Activated naive CD8-positive, alpha-beta T cell treated with anti-CD3 and anti-CD28 coated beads, Interleukin-2, amount 50 U/mL, for 24 hours (primary cell): ENCODE data around the gene NPY1R.

Source experiments
- ATAC-seq: fragments of 150-1000 bp; cut with Tn5 transposase; one replicate; pipeline ENCODE4 v1.10.0; 2021
- DNase-seq: peaks from one replicate; pipeline ENCODE4 v3.0.0; 2021
- H3K27ac Mint-ChIP-seq: one replicate; pipeline ENCODE4 v1.8.0; 2021; ENCODE audit warnings: mild to moderate bottlenecking, mixed read lengths
- H3K27me3 Mint-ChIP-seq: one replicate; pipeline ENCODE4 v1.8.0; 2021; ENCODE audit warnings: mixed read lengths
- H3K36me3 Mint-ChIP-seq: one replicate; pipeline ENCODE4 v1.8.0; 2021; ENCODE audit warnings: low read depth, mixed read lengths
- H3K4me1 Mint-ChIP-seq: one replicate; pipeline ENCODE4 v1.8.0; 2021; ENCODE audit warnings: mixed read lengths
- H3K4me3 Mint-ChIP-seq: one replicate; pipeline ENCODE4 v1.8.0; 2021; ENCODE audit warnings: mild to moderate bottlenecking, moderate library complexity, mixed read lengths
- H3K9me3 Mint-ChIP-seq: one replicate; pipeline ENCODE4 v1.8.0; 2021; ENCODE audit warnings: mixed read lengths

NPY1R gene

GRCh38 chr4:163332526-163333406, at the start of gene NPY1R:
Gene NPY1R, minus strand, starts transcription at chr4:163332596. Its CDS starts 6,042 bp downstream, at chr4:163326554.
- peak; percentile 29 for DNase-seq
- peaks cover 56% of the 10 kb centered on the region for H3K27me3 Mint-ChIP-seq
- peaks cover 12% of the 10 kb centered on the region for H3K4me1 Mint-ChIP-seq
- no peaks in the 10 kb centered on the region for H3K36me3 Mint-ChIP-seq
- H3K27ac Mint-ChIP-seq = no peak within 1 kb of the TSS
- ATAC-seq = peak; percentile 24
- peak within 1 kb of the TSS; percentile 44 for H3K4me3 Mint-ChIP-seq
- no peaks in the 10 kb centered on the region for H3K9me3 Mint-ChIP-seq

- no peak for ATAC-seq
Observed at GRCh38 chr4:163380703-163381102, 48.3 kb upstream of the NPY1R start.

DNA sequence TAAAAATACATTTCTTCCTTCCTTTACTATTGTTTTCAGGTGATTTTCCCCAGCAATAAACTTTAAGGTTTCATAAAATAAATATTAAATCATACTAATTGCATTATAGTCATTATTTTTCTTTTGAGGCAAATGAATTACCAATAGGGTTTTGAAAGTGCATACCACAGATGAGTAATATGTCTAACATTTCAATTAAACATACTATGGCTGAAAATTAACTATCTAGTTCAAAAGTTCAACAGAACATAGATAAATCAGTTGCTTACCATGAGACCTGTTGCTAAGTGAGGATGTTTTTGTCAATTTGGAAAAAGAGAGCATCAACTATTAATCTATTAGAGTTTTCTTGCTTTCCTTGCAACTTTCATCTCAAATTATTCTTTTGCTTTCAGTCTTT, 46.3 kb upstream of the NPY1R start:
- ATAC-seq = no peak
- Mint-ChIP-seq H3K4me3 (no peak overlapping the region), H3K27ac (no peak overlapping the region), H3K27me3 (no peaks in the 10 kb centered on the region), H3K36me3 (no peaks in the 10 kb centered on the region), H3K4me1 (no peaks in the 10 kb centered on the region), H3K9me3 (no peaks in the 10 kb centered on the region)
- DNase-seq = no peak

More at GRCh38 chr4:163380703-163381102, 48.3 kb upstream of the NPY1R start:
- DNase-seq = no peak
- H3K27ac Mint-ChIP-seq = no peak overlapping the region
- no peaks in the 10 kb centered on the region for H3K9me3 Mint-ChIP-seq
- no peaks in the 10 kb centered on the region for H3K36me3 Mint-ChIP-seq
- H3K4me1 Mint-ChIP-seq = no peaks in the 10 kb centered on the region
- no peaks in the 10 kb centered on the region for H3K27me3 Mint-ChIP-seq
- no peak overlapping the region for H3K4me3 Mint-ChIP-seq

- Mint-ChIP-seq H3K36me3 (no peaks in the 10 kb centered on the region), H3K4me3 (no peak overlapping the region), H3K9me3 (no peaks in the 10 kb centered on the region), H3K4me1 (no peaks in the 10 kb centered on the region), H3K27me3 (peaks cover 6% of the 10 kb centered on the region), H3K27ac (no peak overlapping the region)
- ATAC-seq (no peak), DNase-seq (no peak)
Observed at GRCh38 chr4:163372029-163372428, 39.6 kb upstream of the NPY1R start.

DNA sequence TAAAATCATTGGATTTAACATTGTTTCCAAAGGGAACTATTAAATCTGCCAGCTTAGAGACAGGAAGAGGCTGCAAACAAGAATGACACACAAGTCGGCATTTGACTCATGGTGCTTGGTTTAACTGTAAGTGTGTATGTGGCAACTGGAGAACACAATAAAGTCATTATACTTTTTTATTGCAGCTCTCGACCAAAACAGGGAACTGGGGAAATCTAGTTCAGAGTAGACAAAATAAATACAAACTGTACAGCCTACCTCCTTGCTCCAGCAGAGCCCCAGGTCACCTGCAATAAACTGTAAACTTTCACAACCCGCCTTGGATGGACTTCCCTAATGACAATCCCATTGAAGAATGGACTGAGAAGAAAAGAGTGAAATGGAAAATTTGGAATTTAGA, 35.3 kb upstream of the NPY1R start:
- no peak overlapping the region for H3K27ac Mint-ChIP-seq
- H3K4me3 Mint-ChIP-seq = no peak overlapping the region
- H3K36me3 Mint-ChIP-seq = no peaks in the 10 kb centered on the region
- no peaks in the 10 kb centered on the region for H3K9me3 Mint-ChIP-seq
- no peaks in the 10 kb centered on the region for H3K4me1 Mint-ChIP-seq
- peaks cover 8% of the 10 kb centered on the region for H3K27me3 Mint-ChIP-seq
- DNase-seq (no peak), ATAC-seq (no peak)

DNA sequence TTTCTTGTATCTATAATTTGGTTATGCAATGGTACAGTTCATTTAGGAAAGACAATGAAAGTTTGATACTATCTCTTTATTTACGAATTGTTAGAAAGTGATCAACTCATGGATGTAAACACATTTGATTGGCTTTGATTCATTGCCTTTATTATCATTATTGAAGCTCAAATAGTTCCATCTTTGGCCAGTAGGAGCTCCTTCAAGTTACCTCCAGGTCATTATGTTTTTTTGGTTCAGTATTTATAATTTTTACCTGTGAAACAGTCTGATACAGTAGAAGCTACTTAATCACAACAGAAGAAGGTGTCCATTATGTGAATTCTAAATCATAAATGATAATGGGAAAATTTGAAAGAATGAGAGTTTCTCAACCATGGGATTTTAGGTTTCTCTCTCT, 23.7 kb upstream of the NPY1R start:
- Mint-ChIP-seq H3K4me3 (no peak overlapping the region), H3K4me1 (no peaks in the 10 kb centered on the region), H3K27me3 (no peaks in the 10 kb centered on the region), H3K27ac (no peak overlapping the region), H3K36me3 (no peaks in the 10 kb centered on the region), H3K9me3 (no peaks in the 10 kb centered on the region)
- ATAC-seq = no peak
- no peak for DNase-seq

DNA sequence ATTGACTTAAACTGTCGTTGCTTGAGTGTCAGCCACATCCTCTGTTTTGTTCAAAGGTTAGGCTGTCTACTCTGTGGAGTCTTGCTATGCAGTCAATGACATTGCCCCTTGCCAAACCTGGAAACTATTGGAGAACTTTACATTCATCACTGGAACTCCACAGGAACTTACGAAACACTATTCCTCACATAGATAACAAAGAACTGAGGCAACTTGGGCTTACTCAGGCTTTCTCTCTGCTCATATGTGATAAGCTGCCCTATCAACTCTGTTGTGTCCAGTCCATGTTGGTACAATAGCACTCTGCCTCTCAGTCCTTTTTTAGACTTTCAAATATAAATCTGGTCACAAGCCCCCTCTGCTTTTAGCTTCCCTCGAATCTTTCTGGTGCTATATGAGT, 20.7 kb upstream of the NPY1R start:
- Mint-ChIP-seq H3K27me3 (peaks cover 2% of the 10 kb centered on the region), H3K27ac (no peak overlapping the region), H3K36me3 (no peaks in the 10 kb centered on the region), H3K9me3 (no peaks in the 10 kb centered on the region), H3K4me3 (no peak overlapping the region), H3K4me1 (no peaks in the 10 kb centered on the region)
- DNase-seq (no peak), ATAC-seq (no peak)

GRCh38 chr4:163350672-163351071, 18.3 kb upstream of the NPY1R start:
- no peak overlapping the region for H3K4me3 Mint-ChIP-seq
- no peaks in the 10 kb centered on the region for H3K36me3 Mint-ChIP-seq
- ATAC-seq = no peak
- no peak overlapping the region for H3K27ac Mint-ChIP-seq
- H3K27me3 Mint-ChIP-seq = peaks cover 6% of the 10 kb centered on the region
- no peak for DNase-seq
- no peaks in the 10 kb centered on the region for H3K9me3 Mint-ChIP-seq
- no peaks in the 10 kb centered on the region for H3K4me1 Mint-ChIP-seq

DNA sequence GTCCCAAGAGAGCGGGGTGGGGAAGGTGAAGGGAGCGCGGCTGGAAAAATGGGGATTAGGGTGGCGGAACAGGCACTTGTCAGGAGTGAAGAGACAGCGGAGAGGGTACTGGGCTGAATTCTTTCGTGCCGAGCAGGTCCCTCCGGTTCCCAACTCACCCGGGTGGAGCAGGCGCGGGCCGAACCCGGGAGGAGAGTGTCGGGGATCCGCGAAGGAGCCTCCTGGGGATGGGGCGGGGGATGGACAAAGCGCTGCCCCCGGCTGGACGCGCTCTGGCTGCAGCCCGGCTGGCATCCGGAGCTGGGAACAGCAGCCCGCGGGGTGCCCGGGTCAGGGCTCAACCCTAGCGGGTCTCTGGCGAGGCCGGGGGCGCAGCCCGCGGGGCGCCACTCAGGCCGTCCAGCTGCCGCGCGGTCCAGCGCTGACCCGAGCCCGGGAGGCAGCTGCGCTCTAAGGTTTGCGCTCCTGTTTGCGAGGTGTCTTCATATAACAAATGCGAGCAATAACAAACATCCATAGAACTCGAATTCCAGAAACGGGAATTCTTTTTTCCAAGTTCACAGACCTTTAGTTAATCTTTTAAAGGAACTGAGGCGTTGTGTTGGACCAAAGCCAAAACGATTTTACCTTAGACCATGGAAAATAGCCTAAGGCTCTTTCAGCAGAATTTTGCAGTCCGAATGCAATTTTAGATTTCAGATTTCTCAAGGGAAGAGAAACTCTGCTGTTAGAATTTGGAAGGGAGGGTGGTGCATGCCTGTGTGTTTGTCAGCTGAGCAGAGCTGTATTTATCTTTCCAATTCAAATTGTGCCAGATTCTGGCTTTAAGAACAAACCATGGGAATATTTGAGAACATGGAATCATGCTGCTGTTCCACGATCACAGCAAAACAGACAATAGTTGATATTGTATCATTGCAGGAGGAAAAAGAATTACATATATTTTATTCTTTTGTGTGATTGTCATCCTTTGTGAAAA, 12.0 kb upstream of the NPY1R start:
- no peak for ATAC-seq
- H3K27ac Mint-ChIP-seq = no peak overlapping the region
- no peaks in the 10 kb centered on the region for H3K9me3 Mint-ChIP-seq
- H3K4me1 Mint-ChIP-seq = no peaks in the 10 kb centered on the region
- H3K36me3 Mint-ChIP-seq = no peaks in the 10 kb centered on the region
- peaks cover 31% of the 10 kb centered on the region for H3K27me3 Mint-ChIP-seq
- DNase-seq = no peak
- H3K4me3 Mint-ChIP-seq = no peak overlapping the region

- ATAC-seq = no peak
- H3K27ac Mint-ChIP-seq = no peak within 1 kb of the TSS
Observed at GRCh38 chr4:163343604-163344146, 11.3 kb upstream of the NPY1R start, which contains the start of gene NPY5R. Gene NPY5R, plus strand, starts transcription at chr4:163343892. Its CDS starts 6,382 bp downstream, at chr4:163350274.

DNA sequence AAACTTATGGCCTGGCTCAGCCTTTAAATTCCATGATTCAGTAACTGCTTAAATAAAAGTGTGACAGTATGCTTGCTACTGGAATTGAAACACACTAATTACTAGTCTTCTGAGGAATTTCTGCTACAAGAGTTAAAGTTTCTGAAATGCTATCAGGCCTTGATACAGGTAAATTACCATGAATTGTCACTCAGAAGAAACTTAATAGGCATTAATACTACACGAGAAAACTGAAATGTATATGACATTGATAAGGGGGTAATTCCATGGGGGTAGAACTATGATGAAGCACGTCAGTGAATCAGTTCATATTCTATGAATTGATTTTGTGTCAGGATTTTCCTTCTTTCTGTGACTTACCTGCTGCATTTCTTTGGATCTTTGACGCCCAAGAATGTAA, 3.0 kb upstream of the NPY1R start:
- Mint-ChIP-seq H3K4me1 (peaks cover 12% of the 10 kb centered on the region), H3K9me3 (no peaks in the 10 kb centered on the region), H3K27me3 (peaks cover 47% of the 10 kb centered on the region), H3K27ac (no peak overlapping the region), H3K4me3 (no peak overlapping the region), H3K36me3 (no peaks in the 10 kb centered on the region)
- ATAC-seq (no peak), DNase-seq (no peak)

More at GRCh38 chr4:163343604-163344146, 11.3 kb upstream of the NPY1R start, which contains the start of gene NPY5R:
- Mint-ChIP-seq H3K9me3 (no peaks in the 10 kb centered on the region), H3K4me1 (no peaks in the 10 kb centered on the region), H3K27me3 (peaks cover 34% of the 10 kb centered on the region), H3K4me3 (no peak within 1 kb of the TSS), H3K36me3 (no peaks in the 10 kb centered on the region)
- DNase-seq = no peak

GRCh38 chr4:163331629-163332376, 593 bp downstream of the NPY1R start:
- no peak overlapping the region for H3K4me3 Mint-ChIP-seq
- peaks cover 12% of the 10 kb centered on the region for H3K4me1 Mint-ChIP-seq
- no peak for DNase-seq
- peaks cover 54% of the 10 kb centered on the region for H3K27me3 Mint-ChIP-seq
- ATAC-seq = no peak
- no peaks in the 10 kb centered on the region for H3K9me3 Mint-ChIP-seq
- H3K27ac Mint-ChIP-seq = no peak overlapping the region
- H3K36me3 Mint-ChIP-seq = no peaks in the 10 kb centered on the region

GRCh38 chr4:163330916-163331628, 1.3 kb downstream of the NPY1R start:
- DNase-seq = no peak
- Mint-ChIP-seq H3K4me1 (peaks cover 12% of the 10 kb centered on the region), H3K27ac (no peak overlapping the region), H3K36me3 (no peaks in the 10 kb centered on the region), H3K9me3 (no peaks in the 10 kb centered on the region), H3K27me3 (peaks cover 54% of the 10 kb centered on the region), H3K4me3 (no peak overlapping the region)
- no peak for ATAC-seq
